ENCODE measurements around the gene SNAP29.
A peak's percentile ranks its signal among the peaks of the same experiment; 100 is the strongest.

The SNAP29 gene

GRCh38 chr22:20844055-20845037 is 14.5 kb upstream of the SNAP29 start:
- ChIA-PET POLR2A (no interaction called here), CTCF (interaction anchor here (1.7 kb wide), 1 partner anchor 60 kb away, joined by 3 read pairs; no protein-coding TSS in a partner anchor)
- Histone ChIP-seq H3K4me3 (ENCODE audit: low read depth, low read length) (no peak overlapping the region), H3K36me3 (ENCODE audit: control insufficient read depth in 2 of 2, insufficient read depth in 1 of 2, low read length in 2 of 2) (no peaks in the 10 kb centered on the region), H3K4me1 (ENCODE audit: control insufficient read depth, insufficient read depth, low read length) (no peaks in the 10 kb centered on the region), H3K27ac (ENCODE audit: extremely low read depth, low read depth, low read length) (no peak overlapping the region), H3K9me3 (ENCODE audit: control insufficient read depth, insufficient read depth, low read depth, low read length) (no peaks in the 10 kb centered on the region)
- TF ChIP-seq ZNF654 (tag by site-specific recombination; IDR thresholded peaks at IDR 0.05; ENCODE audit: low read depth) (no peak), ZNF777 (tag by site-specific recombination; IDR thresholded peaks at IDR 0.05; ENCODE audit: borderline replicate concordance) (no peak), ZNF433 (tag by site-specific recombination; IDR thresholded peaks at IDR 0.05; ENCODE audit: low read depth) (no peak), ZNF26 (tag by site-specific recombination; IDR thresholded peaks at IDR 0.05) (no peak), ZNF571 (tag by site-specific recombination; IDR thresholded peaks at IDR 0.05) (no peak), ZNF768 (tag by site-specific recombination; IDR thresholded peaks at IDR 0.05) (no peak), ZNF311 (tag by site-specific recombination; IDR thresholded peaks at IDR 0.05; ENCODE audit: borderline replicate concordance) (no peak), ZNF529 (tag by site-specific recombination; IDR thresholded peaks at IDR 0.05; ENCODE audit: insufficient replicate concordance) (no peak), ZNF292 (tag by site-specific recombination; IDR thresholded peaks at IDR 0.05; ENCODE audit: borderline replicate concordance, low read depth) (no peak), ZNF623 (tag by site-specific recombination; IDR thresholded peaks at IDR 0.05) (no peak)

GRCh38 chr22:20847318-20847822 is 11.4 kb upstream of the SNAP29 start:
- Histone ChIP-seq H3K4me3 (ENCODE audit: low read depth, low read length) (no peak overlapping the region), H3K27ac (ENCODE audit: extremely low read depth, low read depth, low read length) (no peak overlapping the region), H3K36me3 (ENCODE audit: control insufficient read depth in 2 of 2, insufficient read depth in 1 of 2, low read length in 2 of 2) (no peaks in the 10 kb centered on the region), H3K4me1 (ENCODE audit: control insufficient read depth, insufficient read depth, low read length) (no peaks in the 10 kb centered on the region), H3K9me3 (ENCODE audit: control insufficient read depth, insufficient read depth, low read depth, low read length) (no peaks in the 10 kb centered on the region)
- ChIA-PET CTCF (no interaction called here), POLR2A (interaction anchor here (0.7 kb wide), 2 partner anchors 10 to 12 kb away, joined by 4 to 5 read pairs; no protein-coding TSS in a partner anchor)
- TF ChIP-seq ZNF121 (tag by site-specific recombination; IDR thresholded peaks at IDR 0.05) (peak; percentile 1; the same call in 1 of the 2 replicates), ZNF843 (tag by site-specific recombination; IDR thresholded peaks at IDR 0.05) (no peak), ZNF433 (tag by site-specific recombination; IDR thresholded peaks at IDR 0.05; ENCODE audit: low read depth) (no peak)

- Histone ChIP-seq H3K4me3 (ENCODE audit: low read depth, low read length) (no peak overlapping the region), H3K4me1 (ENCODE audit: control insufficient read depth, insufficient read depth, low read length) (0 out of 2 replicates have a peak, but pooled peaks cover 2% of the 10 kb centered on the region), H3K9me3 (ENCODE audit: control insufficient read depth, insufficient read depth, low read depth, low read length) (no peaks in the 10 kb centered on the region), H3K27ac (ENCODE audit: extremely low read depth, low read depth, low read length) (no peak overlapping the region), H3K36me3 (ENCODE audit: control insufficient read depth in 2 of 2, insufficient read depth in 1 of 2, low read length in 2 of 2) (no peaks in the 10 kb centered on the region)
- ChIA-PET POLR2A (no interaction called here), CTCF (interaction anchor here (1.3 to 1.9 kb wide), 2 partner anchors 48 to 68 kb away, joined by 4 to 6 read pairs; no protein-coding TSS in a partner anchor)
- no peak for TF ChIP-seq ZNF664 (tag by site-specific recombination; IDR thresholded peaks at IDR 0.05)
- no peak for TF ChIP-seq ZNF354C (tag by site-specific recombination; IDR thresholded peaks at IDR 0.05; ENCODE audit: borderline replicate concordance, low read depth)
- no peak for TF ChIP-seq ZNF513 (tag by site-specific recombination; IDR thresholded peaks at IDR 0.05)
- TF ChIP-seq ZNF266 (tag by site-specific recombination; IDR thresholded peaks at IDR 0.05; ENCODE audit: low read depth), result no peak
- TF ChIP-seq ZNF792 (tag by site-specific recombination; IDR thresholded peaks at IDR 0.05), result no peak
- no peak for TF ChIP-seq ZNF223 (tag by site-specific recombination; IDR thresholded peaks at IDR 0.05)
- TF ChIP-seq ZNF776 (tag by site-specific recombination; IDR thresholded peaks at IDR 0.05; ENCODE audit: borderline replicate concordance), result no peak
- TF ChIP-seq ZNF394 (tag by site-specific recombination; IDR thresholded peaks at IDR 0.05; ENCODE audit: borderline replicate concordance), result no peak
- no peak for TF ChIP-seq ZNF544 (tag by site-specific recombination; IDR thresholded peaks at IDR 0.05)
- peak; percentile 77 for TF ChIP-seq GLIS1 (tag by site-specific recombination; IDR thresholded peaks at IDR 0.05)
- TF ChIP-seq ZNF585B (tag by site-specific recombination; IDR thresholded peaks at IDR 0.05), result no peak
- TF ChIP-seq ZIC2 (tag by site-specific recombination; IDR thresholded peaks at IDR 0.05), result peak; percentile 66
- TF ChIP-seq PRDM1 (tag by site-specific recombination; IDR thresholded peaks at IDR 0.05), result 0 out of 2 replicates have a peak, but pooled peaks have one; percentile 38
- no peak for TF ChIP-seq ZBTB21 (tag by site-specific recombination; IDR thresholded peaks at IDR 0.05)
- TF ChIP-seq ZNF624 (tag by site-specific recombination; IDR thresholded peaks at IDR 0.05), result no peak
- no peak for TF ChIP-seq ZNF211 (tag by site-specific recombination; IDR thresholded peaks at IDR 0.05; ENCODE audit: low read depth)
- TF ChIP-seq SETDB1 (IDR thresholded peaks at IDR 0.05; ENCODE audit: insufficient read length, low read length), result no peak
These were observed 6.7 kb upstream of the SNAP29 start for GRCh38 chr22:20852076-20852475.
